ENCODE results near the gene GPR15LG.

The GPR15LG gene

GRCh38 chr10:84204610-84205009 is 31.0 kb downstream of the GPR15LG start:
- no peak for TF ChIP-seq ZFP3 (CRISPR knock-in tag; IDR thresholded peaks at IDR 0.05)
- no peak for TF ChIP-seq TSHZ2 (CRISPR knock-in tag; IDR thresholded peaks at IDR 0.05)
- no peak for TF ChIP-seq POU6F1 (CRISPR knock-in tag; IDR thresholded peaks at IDR 0.05; ENCODE audit: borderline replicate concordance, low read depth)
- TF ChIP-seq, protein P1, sequence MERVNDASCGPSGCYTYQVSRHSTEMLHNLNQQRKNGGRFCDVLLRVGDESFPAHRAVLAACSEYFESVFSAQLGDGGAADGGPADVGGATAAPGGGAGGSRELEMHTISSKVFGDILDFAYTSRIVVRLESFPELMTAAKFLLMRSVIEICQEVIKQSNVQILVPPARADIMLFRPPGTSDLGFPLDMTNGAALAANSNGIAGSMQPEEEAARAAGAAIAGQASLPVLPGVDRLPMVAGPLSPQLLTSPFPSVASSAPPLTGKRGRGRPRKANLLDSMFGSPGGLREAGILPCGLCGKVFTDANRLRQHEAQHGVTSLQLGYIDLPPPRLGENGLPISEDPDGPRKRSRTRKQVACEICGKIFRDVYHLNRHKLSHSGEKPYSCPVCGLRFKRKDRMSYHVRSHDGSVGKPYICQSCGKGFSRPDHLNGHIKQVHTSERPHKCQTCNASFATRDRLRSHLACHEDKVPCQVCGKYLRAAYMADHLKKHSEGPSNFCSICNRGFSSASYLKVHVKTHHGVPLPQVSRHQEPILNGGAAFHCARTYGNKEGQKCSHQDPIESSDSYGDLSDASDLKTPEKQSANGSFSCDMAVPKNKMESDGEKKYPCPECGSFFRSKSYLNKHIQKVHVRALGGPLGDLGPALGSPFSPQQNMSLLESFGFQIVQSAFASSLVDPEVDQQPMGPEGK (CRISPR knock-in tag; IDR thresholded peaks at IDR 0.05; ENCODE audit: borderline replicate concordance), result no peak
- TF ChIP-seq SNAI2 (CRISPR knock-in tag; IDR thresholded peaks at IDR 0.05), result no peak
- TF ChIP-seq, protein P2, sequence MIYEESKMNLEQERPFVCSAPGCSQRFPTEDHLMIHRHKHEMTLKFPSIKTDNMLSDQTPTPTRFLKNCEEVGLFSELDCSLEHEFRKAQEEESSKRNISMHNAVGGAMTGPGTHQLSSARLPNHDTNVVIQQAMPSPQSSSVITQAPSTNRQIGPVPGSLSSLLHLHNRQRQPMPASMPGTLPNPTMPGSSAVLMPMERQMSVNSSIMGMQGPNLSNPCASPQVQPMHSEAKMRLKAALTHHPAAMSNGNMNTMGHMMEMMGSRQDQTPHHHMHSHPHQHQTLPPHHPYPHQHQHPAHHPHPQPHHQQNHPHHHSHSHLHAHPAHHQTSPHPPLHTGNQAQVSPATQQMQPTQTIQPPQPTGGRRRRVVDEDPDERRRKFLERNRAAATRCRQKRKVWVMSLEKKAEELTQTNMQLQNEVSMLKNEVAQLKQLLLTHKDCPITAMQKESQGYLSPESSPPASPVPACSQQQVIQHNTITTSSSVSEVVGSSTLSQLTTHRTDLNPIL (CRISPR knock-in tag; IDR thresholded peaks at IDR 0.05; ENCODE audit: low read depth), result no peak
- no peak for TF ChIP-seq TOX (CRISPR knock-in tag; IDR thresholded peaks at IDR 0.05; ENCODE audit: borderline replicate concordance)
- ATAC-seq, result no peak

- ATAC-seq, result peak; percentile 90
- TF ChIP-seq ZNF70 (CRISPR knock-in tag; IDR thresholded peaks at IDR 0.05), result no peak
- no peak for TF ChIP-seq OSR1 (CRISPR knock-in tag; IDR thresholded peaks at IDR 0.05)
- TF ChIP-seq ESRRG (CRISPR knock-in tag; IDR thresholded peaks at IDR 0.05), result no peak
Measured at GRCh38 chr10:84205049-84205852, 31.6 kb downstream of the GPR15LG start.

- no peak for ATAC-seq
- TF ChIP-seq ARNTL (CRISPR knock-in tag; IDR thresholded peaks at IDR 0.05; ENCODE audit: borderline replicate concordance, low read depth), result no peak
- TF ChIP-seq ZC3H10 (CRISPR knock-in tag; IDR thresholded peaks at IDR 0.05), result no peak
- no peak for TF ChIP-seq BACH2 (CRISPR knock-in tag; IDR thresholded peaks at IDR 0.05; ENCODE audit: borderline replicate concordance)
- no peak for TF ChIP-seq ZNF565 (CRISPR knock-in tag; conservative IDR thresholded peaks at IDR 0.05; ENCODE audit: low read depth)
- TF ChIP-seq, protein P2 (CRISPR knock-in tag; IDR thresholded peaks at IDR 0.05; ENCODE audit: low read depth), result no peak
- TF ChIP-seq POU6F1 (CRISPR knock-in tag; IDR thresholded peaks at IDR 0.05; ENCODE audit: borderline replicate concordance, low read depth), result no peak
- no peak for TF ChIP-seq OSR1 (CRISPR knock-in tag; IDR thresholded peaks at IDR 0.05)
- TF ChIP-seq ZFP3 (CRISPR knock-in tag; IDR thresholded peaks at IDR 0.05), result no peak
- TF ChIP-seq GLIS3 (CRISPR knock-in tag; IDR thresholded peaks at IDR 0.05), result no peak
- no peak for TF ChIP-seq PPARA (CRISPR knock-in tag; IDR thresholded peaks at IDR 0.05; ENCODE audit: borderline replicate concordance)
- no peak for TF ChIP-seq TCF4 (CRISPR knock-in tag; IDR thresholded peaks at IDR 0.05; ENCODE audit: borderline replicate concordance)
- TF ChIP-seq TOX (CRISPR knock-in tag; IDR thresholded peaks at IDR 0.05; ENCODE audit: borderline replicate concordance), result no peak
- TF ChIP-seq, protein P1 (CRISPR knock-in tag; IDR thresholded peaks at IDR 0.05; ENCODE audit: borderline replicate concordance), result no peak
- TF ChIP-seq RARB (CRISPR knock-in tag; IDR thresholded peaks at IDR 0.05), result no peak
- no peak for TF ChIP-seq CSRNP3 (CRISPR knock-in tag; IDR thresholded peaks at IDR 0.05)
- TF ChIP-seq ZFP30 (CRISPR knock-in tag; IDR thresholded peaks at IDR 0.05), result no peak
Measured at GRCh38 chr10:84205853-84206525, 32.4 kb downstream of the GPR15LG start.

Measured in SK-N-SH treated with all-trans-retinoic acid at 6 μM for 48 hours (cell line).